ENCODE measurements around the gene SRSF2.
"Not testable (repeated sequence)": the region's sequence is repeated elsewhere in the genome, so short reads cannot be mapped to it uniquely, and the experiment has no call there.

The SRSF2 gene

DNA sequence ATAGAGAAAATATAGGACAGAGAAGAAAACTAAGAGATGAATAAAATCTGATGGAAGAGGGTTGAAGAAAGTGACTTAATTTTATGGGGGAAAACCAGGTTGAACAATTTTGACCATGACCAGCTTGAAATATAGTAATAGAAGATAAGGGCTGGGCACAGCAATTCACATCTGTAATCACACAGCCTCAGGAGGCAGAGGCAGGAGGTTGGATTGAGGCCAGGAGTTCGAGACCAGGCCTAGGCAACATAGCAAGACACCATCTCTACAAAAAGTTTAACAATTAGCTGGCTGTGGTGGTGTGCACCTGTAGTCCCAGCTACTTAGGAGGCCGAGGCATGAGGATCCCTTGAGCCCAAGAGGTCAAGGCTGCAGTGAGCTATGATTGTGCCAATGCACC, 35.1 kb downstream of the SRSF2 start:
- DNase-seq (ENCODE audit: low spot score) = no peak

DNA sequence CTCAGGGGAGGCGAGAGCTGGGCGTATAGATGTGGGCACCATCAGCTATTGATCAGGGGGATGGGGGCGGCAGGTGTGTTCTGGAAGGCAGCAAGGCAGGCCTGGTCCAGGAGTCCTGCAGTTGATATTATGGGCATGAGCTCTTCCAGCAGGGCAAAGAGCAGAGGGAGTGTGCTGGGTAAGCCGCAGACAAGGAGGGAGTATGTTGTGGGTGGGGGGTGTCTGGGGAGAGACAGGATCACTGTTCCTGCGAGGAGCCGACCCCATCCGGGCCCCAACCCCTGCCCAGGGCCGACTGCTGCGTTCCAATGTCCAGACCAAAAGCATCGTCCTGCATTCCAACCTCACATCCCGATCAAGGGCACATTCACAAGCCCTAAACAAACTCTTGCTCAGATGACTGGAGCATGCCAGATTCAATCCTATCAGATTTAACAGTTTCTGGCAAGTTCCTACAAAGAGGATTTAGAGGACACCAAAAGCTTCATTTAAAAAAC, 35.6 kb downstream of the SRSF2 start:
- no peak for DNase-seq (ENCODE audit: low spot score)

DNA sequence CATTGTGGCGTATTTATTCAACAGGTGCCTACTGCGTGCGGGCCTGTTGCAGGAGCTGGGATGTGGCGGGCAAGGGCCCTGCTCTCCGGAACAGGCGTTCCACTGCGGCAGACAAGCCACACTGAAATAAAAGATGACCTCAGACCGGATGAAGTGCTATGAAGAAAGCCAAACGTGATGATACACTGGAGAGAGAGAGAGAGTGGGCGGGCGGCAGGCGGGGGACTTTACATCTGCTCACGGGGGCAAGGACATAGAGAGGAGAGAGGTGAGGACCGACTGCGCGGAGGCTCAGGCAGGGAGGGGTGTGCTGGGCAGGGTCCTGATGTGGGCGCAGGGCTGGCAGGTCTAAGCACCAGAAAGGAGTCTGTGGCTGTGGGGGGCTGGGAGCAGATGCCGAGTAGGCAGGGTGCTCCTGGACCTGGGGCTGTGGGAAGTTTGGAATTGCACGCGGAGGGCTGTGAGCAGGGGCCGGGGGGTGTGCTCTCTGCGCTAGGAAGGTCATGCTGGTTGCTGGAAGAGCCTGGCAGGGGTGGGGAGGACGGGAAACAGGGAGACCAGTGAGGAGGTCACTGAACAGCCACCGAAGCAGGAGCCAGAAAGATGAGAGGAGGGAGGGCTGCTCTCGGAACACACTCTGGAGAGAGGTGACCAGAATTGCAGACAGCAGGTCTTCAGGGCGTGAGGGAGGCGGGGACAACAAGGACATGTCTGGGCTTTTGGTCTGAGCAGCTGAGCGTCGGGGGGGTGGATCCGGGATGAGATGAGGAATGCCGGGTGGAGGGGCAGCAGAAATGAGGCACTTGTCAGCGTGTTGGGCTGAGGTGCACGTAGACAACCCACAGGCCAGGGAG, 36.3 kb downstream of the SRSF2 start:
- peak; percentile 78 for DNase-seq (ENCODE audit: low spot score)

DNA sequence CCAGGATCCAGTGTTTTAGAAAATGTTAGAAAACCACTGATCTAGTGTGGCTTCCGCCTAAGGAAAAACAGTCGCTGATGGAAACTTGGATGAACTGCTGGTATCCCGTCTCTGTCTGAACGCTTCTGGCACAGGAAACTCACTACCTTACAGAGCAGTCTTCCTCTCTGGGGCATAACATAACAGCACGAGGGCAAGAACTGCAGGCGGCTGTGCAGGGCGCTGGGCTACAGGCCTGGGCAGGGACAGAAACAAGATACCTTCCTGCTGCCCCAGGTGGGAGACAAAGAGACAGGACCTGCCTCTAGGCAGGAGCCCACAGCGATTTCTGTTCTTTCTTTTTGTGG, 36.9 kb downstream of the SRSF2 start:
- no peak for DNase-seq (ENCODE audit: low spot score)

DNA sequence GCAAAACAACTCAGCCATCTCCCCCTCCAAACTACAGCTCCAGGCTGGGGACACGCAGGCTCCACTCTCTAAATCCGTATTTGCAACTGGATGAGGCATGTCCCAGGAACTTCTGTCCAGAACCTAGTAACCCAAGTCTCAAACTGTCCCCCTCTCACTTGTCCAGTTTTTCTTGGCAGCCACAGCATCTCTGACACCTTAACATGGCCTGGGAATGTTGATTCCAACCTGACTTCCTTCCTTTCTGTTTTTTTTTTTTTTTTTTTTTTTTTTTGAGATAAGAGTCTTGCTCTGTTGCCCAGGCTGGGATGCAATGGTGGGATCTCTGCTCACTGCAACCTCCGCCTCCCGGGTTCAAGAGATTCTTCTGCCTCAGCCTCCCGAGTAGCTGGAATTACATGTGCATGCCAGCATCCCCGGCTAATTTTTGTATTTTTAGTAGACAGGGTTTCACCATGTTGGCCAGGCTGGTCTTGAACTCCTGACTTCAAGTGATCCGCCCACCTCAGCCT, 38.6 kb downstream of the SRSF2 start:
- not testable (repeated sequence) for DNase-seq (ENCODE audit: low spot score)

DNA sequence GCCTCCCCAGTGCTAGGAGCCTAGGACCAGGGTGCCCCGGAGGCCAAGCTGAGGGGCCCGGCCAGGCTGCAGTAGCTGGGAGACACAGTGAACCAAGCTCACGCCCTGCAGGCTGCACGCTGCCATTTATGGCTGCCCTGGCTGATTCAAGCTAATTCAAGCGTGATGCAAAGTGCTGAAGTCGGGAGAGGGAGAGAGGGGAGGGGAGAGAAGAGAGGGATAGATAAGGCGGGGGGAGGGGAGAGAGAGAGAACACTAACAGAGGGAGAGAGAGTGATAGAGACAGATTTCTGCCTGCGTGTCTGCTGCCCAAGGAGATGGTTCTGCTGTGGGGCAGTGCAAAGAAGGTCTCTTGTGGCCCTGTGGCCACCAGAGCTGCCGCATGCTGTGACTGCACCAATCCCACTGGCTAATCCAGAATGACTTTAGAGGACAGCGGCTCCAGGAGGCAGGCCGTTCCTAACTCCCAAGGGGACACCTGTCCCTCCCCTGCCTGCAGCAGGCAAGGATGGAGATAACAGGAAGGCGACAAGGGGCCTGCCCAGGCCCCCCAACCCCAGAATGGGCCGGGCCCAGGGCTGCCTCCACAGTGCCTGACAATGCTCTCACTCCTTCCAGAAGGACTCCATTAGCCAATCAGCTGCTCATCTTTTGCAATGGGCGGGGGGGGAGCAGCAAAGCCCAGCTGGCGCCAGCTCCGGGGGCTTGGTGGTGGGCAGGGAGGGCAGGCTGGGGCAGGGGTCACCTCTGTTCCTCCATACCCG, 39.2 kb downstream of the SRSF2 start:
- peak; percentile 92 for DNase-seq (ENCODE audit: low spot score)

DNA sequence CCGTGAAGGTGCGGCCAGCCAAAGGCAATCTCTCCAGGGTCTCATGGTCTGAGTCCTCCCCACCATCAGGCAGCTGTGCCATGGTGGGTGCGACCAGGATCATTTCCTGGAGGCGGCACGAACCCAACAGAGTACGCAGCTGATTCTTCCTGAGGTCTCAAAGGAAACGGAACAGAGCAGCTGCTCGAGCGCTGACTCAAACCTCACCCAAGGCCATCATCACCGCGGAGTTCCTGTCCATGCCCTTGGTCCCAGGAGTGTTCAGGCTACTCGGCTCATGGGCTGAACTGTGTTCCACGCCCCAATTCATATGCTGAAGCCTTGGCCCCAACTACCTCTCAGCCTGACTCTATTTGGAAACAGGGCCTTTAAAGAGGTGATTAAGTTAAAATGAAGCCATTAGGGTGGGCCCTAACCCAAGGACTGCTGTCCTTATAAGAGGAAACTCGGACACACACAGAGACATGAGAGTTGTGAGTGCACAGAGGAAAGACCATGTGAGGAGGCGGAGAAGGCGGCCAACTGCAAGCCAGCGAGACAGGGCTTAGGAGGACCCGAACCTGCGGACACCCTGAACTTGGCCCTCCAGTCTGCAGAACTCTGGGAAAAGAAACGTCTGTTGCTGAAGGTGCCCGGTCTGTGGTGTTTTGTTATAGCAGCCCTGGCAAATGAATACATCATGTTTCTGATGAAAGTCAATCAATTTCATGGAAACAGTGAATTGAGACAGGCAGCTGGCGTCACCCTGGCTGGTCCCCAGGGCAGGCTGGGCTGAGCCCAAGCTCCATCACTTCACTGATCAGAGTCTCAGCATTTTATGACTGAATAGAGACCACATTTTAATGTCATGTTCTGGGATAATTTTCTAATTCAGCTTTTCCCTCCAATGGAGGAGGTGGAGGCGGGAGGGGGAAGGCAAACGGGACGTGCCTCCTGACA, 40.1 kb downstream of the SRSF2 start:
- peak; percentile 40 for DNase-seq (ENCODE audit: low spot score)

DNA sequence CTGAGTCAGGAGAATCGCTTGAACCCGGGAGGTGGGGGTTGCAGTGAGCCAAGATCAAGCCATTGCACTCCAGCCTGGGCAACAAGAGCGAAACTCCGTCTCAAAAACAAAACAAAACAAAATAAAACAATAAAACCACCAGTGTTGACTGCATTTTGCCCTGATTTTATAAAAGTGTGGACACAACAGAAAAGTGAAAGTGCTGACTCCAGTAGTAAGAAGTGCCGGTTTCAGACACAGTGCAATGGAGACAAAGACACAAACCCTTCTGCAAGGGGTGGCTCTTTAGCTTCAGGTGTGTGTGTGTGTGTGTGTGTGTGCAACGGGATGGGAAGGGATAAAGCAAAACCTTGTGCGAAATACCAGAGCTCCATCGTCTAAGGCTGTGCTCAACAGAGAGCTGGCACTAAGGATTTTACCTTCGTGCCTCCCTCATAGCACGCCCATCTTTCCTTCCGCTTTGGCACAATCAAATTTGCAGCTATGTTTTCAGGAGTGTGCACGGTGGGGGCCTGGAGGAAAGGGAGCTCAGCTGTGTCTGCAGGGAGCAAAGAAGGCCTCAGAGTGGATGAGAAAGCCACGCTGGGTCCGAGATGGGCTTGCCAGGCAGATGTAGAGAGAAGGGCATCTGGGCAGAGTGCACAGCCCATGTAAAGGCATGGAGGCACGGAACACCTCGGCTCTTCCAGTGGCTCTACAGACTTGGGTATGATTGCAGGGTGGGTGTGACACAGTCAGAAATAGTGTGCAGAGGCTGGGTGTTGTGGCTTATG, 41.9 kb downstream of the SRSF2 start:
- no peak for DNase-seq (ENCODE audit: low spot score)

DNA sequence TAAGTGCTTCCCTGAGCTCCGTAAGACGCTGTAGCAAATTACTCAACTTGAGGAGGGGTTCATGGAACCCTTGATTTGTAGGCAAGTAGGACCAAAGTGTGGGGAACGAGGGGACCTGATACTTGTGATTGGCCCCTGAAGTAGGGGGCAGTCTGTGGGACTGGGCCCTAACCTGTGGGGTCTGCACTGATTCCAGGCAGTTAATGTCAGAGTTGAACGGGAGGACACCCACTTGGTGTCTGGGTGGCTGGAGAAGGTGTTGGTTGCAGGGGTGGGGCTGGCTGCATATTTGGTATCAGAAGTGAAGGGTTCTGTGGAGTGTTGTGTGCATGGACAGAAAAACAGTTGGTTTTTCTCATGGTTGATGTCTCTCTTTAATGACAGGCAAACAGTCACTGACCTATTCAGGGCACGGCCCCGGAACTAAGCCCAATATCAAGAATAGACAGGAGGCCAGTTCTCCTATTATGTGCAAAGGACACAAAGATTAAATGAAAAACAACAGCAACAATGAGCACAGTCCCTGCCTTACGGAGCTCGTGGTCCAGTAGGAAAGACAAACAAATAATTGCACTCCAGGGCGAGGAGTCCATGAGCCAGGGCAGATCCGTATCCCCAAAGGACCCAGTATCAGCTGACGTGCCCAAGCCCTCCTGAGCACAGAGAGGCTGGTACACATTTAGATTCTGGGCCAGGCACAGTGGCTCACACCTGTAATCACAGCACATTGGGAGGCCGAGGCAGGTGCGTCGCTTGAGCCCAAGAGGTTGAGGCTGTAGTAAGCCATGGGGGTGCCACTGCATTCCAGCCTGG, 45.5 kb downstream of the SRSF2 start:
- no peak for DNase-seq (ENCODE audit: low spot score)

DNA sequence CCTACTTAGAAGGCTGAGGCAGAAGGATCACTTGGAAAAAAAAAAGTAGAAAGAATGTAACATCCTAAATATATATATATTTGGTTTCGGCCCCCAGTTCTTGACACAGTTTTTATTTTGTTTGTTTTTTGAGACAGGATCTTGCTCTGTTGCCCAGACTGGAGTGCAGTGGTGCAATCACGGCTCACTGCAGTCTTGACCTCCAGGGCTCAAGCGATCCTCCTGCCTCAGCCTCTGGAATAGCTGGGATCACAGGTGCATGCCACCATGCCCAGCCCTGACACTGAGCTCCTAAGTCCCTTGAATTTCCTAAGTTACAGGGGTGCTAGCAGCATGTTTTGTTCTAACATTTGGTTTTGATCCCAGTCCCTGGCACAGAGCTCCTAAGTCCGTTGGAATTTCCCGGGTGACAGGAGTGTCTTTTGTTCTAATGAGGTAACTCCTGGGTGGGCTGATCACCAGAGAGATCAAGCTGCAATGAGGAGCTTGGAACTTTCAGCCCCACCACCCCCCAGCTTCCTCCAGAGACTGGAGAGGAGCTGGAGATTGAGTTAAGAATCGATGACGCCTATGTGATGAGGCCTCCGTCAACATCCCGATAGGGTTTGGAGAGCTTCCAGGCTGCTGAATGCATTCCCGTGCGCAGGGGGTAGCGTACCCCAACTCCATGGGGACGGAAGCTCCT, 46.4 kb downstream of the SRSF2 start:
- no peak for DNase-seq (ENCODE audit: low spot score)

DNA sequence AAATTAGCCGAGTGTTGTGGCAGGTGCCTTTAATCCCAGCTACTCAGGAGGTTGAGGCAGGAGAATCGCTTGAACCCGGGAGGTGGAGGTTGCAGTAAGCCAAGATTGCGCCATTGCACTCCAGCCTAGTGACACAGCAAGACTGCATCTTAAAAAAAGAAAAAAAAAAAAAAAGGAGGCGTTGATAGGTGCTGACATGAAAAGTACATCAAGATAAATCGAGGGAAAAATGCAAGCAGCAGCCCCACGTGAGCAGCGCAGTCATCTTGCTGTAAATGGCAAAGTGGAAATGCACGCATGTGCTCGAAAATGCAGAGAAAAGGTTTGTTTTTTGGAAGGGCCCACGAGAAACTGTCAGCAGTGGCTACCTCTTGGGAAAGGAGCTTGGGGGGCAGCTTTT, 47.3 kb downstream of the SRSF2 start:
- no peak for DNase-seq (ENCODE audit: low spot score)

DNA sequence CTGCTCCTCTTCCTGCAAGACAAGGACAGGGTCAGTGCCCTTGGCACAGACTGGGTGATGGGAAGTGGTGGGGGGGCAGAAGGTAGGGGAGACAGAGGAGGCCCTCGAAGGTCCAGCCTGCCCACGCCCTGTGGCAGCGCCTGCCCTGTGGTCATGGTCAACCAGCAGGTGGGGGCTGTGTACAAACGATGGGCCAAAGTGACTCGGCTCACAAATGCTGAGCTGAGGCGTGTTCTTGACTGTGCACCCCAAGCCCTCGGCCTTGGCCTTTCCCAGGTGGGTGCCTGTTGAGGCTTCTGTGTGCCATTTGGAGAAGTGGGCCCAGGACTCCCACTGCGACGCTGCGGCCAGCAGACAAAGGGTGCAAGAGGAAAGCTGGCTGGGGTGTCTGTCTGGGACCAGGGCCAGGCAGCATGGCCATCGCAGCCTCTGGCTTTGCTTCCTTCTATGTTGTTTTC, 48.9 kb downstream of the SRSF2 start:
- DNase-seq (ENCODE audit: low spot score) = no peak

DNA sequence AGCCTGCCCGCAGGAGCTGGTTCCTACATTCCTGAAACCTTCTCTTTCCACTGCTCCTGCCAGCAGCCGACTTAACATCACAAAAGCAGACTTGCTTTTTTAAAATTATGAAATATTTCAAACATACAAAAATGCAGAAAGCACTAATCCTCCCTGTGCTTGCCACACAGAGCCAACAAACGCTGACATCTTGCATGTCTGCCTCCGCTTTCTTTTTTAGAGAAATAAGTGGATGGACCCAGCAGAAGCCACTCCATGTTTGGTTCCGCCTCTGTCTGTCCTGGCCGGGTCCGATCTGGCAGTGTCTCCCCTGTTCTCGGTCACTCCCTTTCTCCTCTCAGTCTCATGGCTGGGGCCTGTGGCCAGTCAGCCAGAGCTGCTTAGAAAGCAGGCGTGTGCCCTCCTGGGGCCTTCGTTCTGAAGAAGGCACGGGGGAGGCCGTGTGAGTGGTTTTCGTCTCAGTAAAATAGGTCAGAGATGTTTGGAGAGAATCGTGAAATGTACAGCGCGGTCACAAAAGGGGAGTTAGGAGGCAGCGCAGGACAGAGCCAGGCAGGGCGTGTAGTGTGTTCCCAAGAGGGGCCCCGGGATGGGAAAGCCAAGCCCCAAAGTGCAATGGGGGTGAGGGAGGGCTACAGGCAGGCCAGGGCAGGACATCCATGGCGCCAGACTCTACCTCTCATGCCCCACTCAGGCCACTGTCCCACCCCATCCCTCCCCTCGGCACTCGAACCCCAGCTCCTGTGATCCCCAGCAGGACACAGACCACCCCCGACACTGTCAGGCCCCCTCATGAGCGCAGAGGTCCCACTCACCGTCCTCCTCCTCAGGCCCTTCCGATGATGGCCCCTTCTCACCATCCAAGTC, 49.6 kb downstream of the SRSF2 start:
- no peak for DNase-seq (ENCODE audit: low spot score)

DNA sequence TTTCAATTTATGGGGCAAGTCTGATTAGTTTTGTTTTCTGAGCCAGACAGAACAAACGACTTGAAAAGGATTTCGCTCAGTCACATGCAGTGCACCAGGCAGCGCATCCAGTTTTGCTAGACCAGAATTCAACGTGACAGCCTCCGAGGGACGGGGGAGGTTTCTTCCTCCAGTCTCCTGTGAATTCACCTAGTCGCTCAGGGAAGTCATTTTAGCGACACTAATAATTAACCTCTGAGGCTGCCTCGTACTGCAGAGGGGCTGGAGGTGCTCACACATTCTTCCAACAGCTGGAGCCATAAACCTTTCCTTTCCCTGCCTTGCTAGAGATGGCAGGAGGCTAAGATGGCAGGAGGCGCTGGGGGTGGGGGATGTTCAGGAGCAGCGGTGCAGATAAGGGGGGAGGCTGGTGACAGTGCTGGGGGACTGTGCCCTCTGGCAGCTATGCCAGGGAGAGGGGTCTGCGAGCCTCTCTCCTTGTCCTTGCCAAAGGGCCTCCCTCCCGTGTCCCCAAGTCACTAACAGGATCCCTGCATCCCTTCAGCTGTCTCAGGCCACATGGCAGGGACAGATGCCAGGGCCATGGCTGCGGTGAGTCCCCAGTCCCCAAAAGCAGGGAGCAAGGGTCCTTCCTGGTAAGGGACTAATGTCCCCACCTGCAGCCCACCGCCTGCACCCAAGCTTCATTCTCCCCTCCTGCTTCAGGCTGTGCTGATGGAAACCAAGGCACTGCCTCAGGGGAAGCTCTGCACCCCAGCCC, 50.4 kb downstream of the SRSF2 start:
- no peak for DNase-seq (ENCODE audit: low spot score)

DNA sequence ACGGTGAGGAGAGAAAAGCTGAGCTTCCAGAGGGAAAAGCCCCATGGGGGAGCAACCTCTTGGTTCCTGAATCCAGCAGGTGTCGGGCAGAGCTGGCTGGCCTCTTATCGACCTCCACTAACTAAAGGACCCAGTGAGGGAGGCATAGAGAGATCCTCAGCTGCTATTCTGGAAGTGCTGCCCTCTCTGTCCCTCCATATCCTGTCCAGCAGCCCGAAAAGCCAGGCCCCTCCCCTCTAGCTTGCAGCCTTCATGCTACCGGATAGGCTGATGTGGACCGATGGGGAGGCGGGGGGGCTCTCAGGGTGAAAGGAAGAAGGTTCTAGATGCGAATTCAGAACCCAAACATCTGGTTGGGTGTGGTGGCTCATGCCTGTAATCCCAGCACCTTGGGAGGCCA, 51.3 kb downstream of the SRSF2 start:
- DNase-seq (ENCODE audit: low spot score) = no peak

DNA sequence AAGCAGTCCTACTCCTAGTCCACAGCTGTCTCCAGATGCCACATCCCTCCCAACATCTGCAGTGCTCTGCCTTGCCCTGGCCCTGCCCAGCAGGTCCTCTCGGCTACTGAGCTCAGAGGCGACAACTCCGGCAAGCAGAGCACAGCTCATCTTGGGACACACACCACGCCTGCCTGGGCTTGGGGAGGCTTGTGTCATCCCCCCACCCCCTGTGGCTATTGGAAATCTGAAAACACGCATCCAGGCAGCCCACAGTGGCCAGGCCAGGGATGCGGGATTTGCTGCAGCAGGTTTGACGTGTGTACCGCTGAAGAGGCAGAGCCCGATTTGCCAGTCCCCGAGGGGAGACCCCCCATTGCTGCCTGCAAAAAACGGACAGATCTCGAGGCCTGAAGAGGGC, 51.8 kb downstream of the SRSF2 start:
- DNase-seq (ENCODE audit: low spot score) = no peak

DNA sequence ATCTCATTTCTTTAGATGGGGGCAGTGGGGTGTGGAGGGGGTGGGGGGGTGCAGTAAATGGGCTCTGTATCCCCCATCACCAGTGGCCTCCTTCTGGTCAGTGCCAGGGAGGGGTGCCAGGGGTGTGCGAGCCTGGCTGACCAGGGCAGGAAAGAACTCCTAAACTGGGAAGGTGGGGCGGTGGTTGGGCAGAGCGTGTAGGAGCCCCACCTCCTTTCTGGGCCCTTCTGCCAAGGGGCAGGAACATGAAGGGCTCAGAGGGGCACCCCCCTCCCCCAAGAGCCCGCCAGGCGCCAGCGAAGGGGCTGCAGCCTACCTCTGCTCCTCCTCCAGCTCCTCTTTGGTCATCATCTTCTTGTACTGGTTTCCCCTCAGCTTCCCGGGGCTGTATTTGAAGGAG, 52.4 kb downstream of the SRSF2 start:
- no peak for DNase-seq (ENCODE audit: low spot score)
